ENCODE measurements around the gene AMH.

- TF ChIP-seq SREBF2 (IDR thresholded peaks at IDR 0.05) = no peak
- no peak for TF ChIP-seq MAX (IDR thresholded peaks at IDR 0.05)
- no peak for TF ChIP-seq CTCF (IDR thresholded peaks at IDR 0.05)
- no peak for TF ChIP-seq POLR2A (IDR thresholded peaks at IDR 0.05; ENCODE audit: low read length)
Observed at GRCh38 chr19:2239771-2240770, 9.1 kb upstream of the AMH start.

Data from A549 (cell line).